Measurements from ENCODE around the gene CD38.

Gene CD38

DNA sequence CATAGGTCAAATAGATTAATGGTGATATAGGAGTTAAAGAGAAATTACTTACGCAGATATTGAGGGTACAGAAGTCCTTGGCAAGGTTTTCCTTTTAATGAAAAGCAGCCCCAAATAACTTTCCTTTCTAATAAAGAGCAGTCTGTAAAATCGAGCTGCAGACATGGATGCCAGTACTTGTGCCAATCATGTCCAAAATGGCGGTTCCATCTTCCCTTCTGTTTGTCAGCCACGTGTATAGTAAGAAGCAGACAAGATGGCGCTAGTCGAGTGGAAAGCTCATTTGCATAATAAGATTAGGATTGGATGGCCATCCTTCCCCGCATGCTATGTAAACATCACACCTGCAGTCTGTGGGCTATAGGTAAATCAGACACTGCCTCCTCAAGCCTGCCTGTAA is 92.0 kb downstream of the CD38 start:
- no peak for DNase-seq

DNA sequence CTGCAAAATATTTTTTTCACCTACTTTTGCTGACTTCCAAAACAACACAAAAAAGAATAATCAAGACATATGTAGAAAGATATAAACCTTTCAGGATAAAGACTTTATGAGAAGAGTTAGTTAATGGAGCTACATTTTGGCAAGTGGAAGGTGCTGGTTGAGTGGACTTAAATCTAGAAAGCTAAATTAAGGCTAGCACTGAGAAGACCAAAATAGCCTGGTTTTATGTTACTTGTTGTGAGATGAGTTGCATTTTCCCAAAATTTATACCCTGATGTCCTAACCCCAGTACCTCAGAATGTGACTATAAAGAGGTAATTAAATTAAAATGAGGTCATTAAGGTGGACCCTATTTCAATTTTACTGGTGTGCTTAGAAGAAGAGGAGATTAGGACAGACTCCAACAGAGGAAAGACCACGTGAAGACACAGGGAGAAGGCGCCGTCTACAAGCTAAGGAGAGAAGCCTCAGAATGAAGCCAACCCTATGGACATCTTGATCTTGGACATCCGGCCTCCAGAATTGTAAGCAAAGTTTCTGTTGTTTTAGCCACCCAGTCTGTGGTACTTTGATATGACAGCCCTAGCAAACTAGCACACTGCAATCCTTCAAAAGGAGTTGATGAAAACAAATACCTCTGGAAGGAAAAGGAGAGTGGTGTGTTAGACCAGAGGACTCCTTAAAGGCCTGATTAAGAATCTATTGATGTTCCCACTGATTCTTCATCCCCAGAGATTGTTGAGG is 93.0 kb downstream of the CD38 start:
- DNase-seq: no peak

DNA sequence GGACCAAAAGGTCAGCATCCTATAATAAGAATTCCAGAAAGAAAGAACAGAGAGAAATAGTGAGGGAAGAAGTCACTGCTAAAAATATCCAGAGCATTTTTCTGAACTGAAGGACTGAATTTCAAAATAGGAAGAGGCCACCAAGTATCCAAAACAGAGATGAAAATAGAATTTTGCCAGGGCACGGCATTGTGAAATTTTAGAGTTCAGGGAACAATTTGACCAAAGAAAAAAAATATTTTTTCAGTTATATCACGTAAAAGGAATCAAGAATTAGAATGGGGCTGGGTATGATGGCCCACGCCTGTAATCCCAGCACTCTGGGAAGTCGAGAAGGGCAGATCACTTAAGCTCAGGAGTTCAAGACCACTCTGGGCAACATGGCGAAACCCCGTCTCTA is 95.0 kb downstream of the CD38 start:
- no peak for DNase-seq

DNA sequence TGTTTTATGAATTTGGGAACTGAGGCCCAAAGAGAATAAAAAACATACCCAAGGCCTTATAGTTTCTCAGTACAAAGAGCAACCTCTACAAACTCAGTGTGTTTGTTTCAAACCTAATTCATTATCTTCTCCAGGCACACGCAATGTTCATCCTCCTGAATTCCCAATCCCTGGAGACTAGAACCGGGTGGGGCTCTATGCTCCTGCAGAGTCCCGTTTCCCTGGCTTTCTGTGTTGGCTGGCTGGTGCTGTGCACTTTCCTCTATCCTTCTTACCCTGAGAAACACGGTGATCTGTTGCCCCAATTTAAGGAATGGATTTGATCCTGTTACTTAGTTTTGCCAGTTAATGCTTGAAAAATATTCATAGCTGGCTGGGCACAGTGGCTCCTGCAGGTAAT is 96.5 kb downstream of the CD38 start:
- DNase-seq: no peak

DNA sequence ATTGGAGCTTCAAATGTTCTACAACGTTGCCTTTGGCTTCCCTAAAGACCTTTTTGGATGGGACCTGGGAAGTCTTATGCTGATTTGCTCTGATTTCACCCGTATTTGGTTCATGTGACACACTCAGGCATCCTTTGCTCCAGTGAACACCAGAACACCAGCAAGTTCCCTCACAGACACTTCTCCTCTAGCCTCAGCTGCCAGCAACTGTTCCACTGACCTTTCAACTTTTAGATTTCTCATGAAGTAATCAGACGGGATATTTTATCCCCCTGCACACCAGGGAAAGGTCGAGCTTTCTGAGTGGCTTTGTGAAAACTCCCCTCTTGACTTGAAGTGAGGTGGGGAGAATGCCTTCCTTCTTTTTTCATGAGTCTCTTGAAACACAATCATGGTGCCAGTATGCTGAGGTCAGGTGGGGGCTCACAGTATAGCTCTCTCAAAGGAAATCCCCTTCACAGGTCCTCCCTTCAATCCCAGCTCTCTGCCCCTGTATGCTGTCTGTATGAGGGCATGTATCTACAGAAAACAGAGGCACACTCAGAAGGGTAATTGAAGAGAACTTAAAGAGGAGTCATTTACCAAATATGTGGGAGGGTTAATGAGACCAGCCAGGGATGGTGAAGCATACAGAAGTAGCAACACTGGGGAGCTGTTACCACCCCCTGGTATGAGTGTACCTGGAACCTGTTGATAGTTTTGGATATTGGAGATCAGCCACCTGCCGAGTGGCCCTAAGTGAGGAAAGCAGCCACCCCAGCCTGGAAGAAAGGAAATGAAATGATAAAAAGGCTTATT is 97.7 kb downstream of the CD38 start:
- no peak for DNase-seq

DNA sequence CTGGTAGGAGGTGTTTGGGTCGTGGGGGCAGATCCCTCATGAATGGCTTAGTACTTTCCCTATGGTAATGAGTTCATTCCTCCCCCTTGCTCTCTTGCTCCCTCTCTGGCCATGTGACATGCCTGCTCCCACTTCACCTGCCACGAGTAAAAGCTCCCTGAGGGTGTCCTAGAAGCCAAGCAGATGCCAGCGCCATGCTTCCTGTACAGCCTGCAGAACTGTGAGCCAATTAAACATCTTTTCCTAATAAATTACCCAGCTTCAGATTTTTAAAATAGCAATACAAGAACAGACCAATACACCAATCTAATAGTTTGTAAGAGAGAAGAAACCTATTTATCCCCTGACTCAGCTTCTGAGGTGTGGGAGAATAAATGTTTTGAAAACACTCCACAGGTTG is 99.9 kb downstream of the CD38 start:
- DNase-seq: no peak

DNA sequence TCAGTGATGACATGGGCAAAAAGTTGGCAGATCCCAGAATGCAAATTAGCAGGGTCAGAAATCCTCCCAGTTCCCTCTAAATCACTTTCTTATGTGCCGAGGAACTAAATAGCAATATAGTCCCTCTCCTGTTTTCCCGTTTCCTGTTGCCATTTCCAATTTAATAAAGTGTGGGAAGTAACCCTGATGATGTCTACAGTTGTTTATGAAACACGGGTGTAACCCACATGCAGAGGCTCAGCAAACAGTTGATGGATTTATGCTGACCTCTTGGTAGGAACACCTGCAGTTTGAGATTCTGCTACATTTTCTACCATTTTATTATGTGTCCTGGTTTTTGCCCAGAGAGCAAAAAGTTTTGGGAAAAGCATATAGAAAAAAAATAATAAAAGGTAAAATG is 103.7 kb downstream of the CD38 start:
- DNase-seq: no peak

DNA sequence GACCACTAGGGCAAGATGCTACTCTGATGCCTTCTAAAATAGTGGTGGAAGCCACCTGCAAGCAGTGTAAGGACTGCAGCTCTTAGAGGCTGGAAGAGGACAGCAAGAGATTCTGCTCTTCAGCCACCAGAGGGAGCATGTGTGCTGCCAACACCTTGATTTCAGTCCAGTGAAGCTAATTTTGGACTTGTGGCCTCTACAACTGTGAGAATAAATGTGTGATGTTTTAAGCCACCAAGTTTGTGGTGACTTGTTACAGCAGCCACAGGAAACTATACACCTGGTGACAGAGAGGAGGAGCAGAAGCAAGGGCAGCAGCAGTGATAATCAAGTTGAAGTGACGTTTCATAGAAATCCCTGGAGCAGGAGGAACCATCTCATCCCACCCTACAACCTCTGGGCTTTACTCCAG is 104.6 kb downstream of the CD38 start:
- DNase-seq: peak; percentile 68

DNA sequence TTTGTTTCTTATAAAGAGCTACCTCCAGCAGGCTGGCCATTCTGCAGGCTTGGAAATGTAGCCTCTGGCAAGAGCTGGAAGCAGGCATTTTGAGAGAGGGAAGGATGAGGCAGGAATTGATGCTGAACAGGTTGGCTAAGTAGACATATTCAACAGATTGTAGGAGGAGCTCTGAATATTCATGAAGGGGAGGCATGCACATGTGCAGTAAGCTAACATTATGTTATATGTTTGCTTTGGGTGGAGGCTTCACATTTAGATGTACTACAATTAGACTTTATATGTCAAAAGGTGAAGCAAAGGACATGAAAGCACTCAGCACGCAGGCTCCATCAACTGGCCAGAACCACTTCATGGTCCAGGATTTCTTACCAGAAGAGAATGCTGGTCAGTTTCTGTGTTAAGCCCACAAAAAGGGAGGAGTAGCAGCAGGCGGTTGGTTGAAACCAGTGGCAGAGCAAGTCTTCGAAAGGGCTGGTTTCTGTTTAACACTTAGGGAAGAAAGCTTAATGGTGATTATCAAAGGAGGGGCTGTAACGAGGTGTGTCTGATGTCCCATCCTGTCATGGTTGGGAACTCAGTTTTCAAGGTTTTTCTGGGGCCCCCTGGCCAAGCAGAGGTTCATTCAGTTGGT is 105.6 kb downstream of the CD38 start:
- DNase-seq: no peak

DNA sequence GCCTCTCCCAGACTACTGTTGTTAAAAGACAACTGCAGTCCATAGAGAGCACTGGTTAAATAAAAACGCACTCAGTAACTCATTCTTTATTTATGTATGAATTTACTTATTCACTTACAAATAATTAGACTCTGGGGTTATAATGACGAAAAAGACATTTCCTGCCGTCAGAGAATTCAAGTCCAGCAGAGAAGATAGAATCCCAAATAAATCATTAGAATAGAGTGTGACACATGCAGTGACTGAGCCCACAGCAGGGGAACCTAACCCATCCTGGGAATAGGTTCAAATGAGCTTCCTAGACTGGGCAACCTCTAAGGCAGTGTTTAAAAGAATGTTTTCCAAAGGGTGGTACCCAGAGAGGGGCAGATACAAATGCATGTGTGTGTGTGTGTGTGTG is 106.5 kb downstream of the CD38 start:
- no peak for DNase-seq

DNA sequence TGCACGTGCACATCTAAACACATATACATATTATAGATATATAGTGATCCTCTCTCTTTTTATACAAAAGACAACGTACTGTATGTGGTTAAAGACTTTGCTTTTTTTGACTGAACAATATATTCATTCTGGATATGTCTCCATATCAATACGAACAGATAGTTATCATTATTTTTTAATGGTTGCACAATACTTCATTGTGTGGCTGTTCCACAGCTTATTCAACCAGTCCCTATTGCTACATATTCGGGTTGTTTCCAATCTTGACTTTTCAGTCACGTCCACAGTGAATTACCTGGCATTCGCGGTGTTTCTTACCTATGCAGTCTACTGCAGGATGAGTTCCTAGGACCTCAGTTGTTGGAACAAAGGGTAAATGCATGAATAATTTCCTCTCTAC is 107.3 kb downstream of the CD38 start:
- DNase-seq: no peak

DNA sequence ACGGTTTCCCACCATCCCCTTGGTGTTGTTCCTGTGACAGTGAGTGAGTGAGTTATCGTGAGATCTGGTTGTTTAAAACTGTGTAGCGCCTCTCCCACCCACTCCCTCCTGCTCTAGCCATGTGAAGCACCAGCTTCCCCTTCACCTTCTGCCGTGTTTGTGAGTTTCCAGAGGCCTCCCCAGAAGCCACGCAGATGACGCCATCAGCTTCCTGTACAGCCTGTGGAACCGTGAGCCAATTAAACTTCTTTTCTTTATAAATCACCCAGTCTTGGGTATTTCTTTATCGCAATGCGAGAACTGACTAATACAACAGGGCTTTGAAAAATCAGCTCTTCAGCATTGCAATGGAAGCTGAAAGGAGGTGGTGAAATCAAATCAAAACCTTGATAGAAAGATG is 110.4 kb downstream of the CD38 start:
- DNase-seq: no peak

DNA sequence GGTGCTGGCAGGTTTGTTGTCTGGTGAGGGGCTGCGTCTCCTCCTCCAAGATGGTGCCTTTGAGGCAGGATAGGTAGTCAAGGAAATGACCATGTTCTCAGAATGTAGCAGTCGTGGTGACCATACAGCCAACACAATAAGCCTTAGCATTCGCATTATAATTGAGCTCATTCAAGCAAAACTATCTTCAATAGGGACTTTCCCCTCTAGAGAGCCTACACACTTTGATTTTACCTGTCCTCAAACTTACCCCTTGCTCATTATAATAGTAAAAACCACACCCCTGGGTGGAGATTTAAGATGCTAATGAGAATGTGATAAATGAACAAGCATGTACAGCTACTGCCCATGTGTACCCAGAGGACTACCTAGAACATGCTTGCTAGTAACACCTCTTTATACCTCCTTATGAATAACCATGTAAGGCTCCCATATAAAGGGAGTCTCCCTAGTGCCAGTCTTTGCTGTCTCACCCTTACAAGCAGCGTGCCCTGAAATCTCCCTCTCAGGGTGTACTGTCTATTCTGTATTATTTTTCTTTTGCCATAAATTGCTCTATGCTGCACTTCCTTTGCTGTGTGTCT is 112.2 kb downstream of the CD38 start:
- no peak for DNase-seq

DNA sequence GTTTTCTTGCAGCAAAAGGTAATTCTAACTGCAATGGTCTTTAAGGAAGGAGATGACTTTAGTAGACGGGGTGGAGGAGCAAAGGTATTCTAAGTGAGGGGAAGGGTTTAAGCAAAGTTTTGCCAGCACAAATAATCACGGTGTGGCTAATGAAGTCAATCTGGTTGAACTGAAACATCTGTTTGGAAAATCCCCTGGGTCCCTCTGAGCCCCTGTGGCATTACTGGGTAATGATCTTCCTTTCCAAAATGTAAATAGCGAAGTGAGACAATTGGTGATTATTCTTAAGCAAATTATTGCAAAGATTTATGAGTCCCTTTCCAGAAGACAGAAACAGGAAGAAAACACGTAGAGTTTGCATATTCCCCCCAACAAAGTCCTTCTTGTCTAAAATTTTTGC is 113.2 kb downstream of the CD38 start:
- DNase-seq: no peak

DNA sequence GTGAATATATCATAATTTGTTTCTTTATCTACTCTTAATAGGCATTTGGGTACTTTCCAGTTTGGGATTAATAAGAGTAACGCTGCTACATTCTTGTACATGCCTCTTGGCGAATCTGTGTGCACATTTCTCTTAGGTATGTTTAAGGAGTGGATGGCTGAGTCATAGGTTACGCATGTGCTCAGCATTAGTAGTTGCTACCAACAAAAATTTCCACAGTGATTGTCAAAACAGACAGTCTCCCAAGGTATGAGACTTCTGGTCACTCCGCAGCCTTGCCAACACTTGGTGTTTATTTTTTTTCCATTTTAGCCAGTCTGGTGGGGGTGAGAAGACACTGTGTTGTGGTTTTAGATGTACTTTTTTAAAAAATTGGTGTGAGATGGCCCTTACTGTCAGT is 115.8 kb downstream of the CD38 start:
- peak; percentile 33 for DNase-seq

DNA sequence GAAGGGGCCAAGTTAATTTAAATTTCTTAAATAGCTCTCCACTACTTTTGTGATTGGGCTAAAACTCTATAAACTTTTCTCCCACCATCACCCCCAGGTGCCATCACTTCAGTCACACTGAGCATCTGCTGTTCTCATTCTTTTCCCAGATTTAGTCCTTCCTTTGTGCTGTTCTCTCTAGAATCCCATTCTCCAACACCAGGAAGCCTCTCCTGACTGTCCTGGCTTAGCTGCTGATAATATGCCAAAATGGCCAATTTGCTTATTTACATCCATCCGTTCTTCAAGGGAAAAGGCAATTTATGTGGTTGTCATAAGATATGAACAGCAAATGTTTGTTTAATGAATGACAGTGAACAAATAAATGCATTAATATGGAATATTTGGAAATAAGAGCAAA is 116.3 kb downstream of the CD38 start:
- DNase-seq: no peak

DNA sequence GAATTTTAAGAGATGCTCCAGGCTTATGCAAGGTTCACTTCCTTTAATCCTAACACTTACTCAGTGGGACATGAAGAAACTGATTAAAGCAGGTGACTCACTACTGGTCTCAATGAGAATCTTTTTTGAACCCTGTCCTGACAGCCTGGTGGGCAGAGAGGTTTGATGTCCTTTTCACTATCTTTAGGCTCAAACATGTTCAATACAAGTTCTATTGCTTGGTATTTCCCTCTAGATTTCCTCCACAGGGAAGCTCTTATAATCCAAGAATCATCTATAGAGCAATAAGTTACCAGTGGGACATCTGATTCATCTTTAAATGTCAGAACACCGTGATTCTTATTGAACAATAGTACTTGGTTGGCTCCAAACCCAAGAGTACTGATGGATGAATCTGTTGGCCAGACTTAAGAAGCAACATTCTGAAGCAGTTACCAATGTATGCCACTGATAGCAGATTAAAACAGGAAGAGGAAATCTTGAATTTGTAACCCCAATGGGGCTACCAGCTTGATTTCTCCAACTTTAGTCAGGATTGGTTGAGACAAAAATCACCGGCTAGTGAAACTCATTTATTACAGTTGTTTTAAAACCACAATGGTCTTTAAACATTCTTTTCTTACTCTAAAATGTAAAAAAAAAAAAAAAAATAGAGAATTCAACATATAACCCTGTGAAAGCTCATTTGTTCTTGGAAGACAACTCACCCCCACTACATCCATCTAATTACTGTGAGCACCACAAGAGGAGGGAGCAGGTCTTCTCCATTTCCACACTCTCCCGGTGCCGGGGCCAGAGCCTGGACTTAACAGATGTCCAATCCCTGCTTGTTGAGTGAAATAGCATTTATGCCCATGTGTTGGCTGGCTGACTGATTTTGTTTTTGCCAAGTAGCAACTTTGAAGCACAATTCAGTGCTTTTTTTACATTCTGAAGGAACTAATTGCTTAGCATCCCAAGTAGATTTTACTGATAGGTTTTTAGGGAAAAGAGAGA is 117.1 kb downstream of the CD38 start:
- DNase-seq: no peak

DNA sequence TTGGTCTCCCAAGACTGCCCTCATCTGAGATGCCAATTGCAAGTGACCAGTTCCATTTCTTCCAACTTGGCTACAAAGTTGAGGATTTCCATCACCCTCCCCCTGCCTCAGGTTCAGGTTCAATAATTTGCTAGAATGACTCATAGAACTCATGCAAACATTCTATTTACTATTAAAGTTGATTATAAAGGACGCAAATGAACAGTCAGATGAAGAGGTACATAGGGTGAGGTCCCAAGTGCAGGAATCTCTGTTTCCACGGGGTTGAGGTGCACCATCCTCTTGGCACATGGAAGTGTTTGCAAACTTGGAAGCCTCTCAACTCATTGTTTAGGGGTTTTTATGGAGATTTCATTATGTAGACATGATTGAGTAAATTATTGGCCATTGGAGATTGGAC is 119.4 kb downstream of the CD38 start:
- no peak for DNase-seq

DNA sequence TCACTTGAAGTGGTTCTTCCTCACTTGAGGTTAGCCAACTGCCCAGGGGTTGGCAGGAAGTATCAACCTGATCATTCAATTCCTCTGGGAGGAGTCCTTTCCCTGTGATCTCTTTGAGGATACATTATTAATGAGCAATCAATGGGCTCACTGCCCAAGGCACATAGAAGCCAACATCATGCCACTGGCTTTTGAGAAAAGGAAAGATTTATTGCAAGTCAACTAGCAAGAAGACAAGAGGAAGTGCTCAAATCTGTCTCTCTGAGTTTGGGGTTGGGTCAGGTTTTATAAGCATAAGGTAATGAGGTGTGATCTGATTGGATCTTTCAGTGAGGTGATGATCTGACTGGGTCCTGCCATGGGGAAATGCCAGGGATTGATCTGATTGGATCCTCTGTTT is 120.8 kb downstream of the CD38 start:
- no peak for DNase-seq

DNA sequence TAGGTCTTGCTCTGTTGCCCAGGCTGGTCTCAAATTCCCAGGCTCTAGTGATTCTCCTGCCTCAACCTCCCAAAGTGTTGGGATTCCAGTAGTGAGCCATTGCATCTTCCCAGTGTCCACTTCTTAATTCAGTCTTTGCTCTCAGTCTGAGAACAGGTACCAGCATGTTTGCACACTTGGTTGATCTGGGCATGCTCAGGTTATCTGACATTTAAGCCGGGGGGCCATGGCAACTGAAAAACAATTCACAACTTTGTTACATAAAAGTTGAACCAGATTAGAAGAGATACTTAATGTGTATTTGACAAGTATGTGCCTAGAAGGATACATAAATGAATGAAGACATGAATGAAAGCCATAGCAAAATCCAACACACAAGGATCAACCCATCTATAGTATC is 121.4 kb downstream of the CD38 start:
- no peak for DNase-seq

DNA sequence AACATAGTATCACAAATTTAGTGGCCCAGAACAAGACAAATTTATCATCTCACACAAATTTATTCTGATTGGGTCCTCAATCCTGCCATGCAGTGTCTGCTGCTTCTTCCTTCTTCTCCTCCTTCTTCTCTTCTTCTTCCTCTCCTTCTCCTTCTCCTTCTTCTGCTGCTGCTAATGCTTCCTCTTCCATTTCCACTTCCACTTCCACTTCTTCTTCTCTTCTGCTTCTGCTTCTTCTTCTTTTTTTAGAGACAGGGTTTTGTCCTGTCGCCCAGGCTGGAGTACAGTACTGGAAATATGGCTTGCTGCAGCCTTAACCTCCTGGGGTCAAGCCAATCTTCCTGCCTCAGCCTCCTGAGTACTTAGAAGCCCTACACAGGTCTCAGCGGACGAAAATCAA is 122.9 kb downstream of the CD38 start:
- no peak for DNase-seq

DNA sequence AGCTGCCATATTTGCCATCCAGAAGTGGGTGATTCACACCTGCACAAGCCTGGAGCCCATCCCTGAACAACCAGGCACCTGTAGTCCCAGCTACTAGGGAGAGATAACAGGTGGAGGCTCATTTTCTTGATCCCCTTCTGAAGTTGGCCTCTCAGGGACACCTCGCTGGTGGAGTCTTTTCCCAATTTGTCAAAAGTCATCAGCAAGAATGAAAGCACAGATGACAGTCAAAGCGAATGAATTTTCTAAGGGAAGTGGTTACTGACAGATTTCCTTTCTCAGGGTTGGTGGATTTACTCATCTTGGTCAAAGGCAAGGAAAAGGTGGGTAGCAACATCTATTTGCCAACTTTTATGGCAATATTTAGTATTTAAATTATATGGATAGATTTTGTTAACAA is 123.9 kb downstream of the CD38 start:
- no peak for DNase-seq

DNA sequence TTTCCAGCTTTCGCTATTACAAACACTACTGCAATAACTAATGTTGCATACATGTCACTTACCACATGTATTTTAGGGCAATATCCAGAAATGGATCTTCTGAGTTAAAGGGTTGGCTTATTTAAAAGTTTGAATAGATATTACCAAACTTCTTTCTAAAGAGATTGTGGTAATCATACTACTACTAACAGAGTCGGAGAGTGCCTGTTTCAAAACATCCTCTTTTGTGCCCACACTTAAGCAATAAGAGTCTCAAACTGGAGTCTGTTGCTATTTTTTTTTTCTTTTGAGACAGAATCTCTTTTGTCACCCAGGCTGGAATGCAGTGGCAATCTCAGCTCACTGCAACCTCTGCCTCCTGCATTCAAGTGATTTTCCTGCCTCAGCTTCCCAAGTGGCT is 124.6 kb downstream of the CD38 start:
- DNase-seq: no peak
